ENCODE results near the gene ABHD5.

ABHD5 gene

GRCh38 chr3:43764471-43764870 is 73.7 kb downstream of the ABHD5 start:
- Histone ChIP-seq H3K4me3 (ENCODE audit: low read length) (no peak overlapping the region), H3K9me2 (replicated peaks; ENCODE audit: insufficient read depth, low read length) (no peaks in the 10 kb centered on the region), H3K4me2 (ENCODE audit: low read depth, low read length) (no peak overlapping the region), H3K9me3 (replicated peaks; ENCODE audit: insufficient read depth, low read length) (no peaks in the 10 kb centered on the region), H2AFZ (ENCODE audit: low read length) (no peak overlapping the region), H3F3A (ENCODE audit: insufficient read depth, low read length) (no peaks in the 10 kb centered on the region), H3K79me2 (ENCODE audit: low read length) (no peaks in the 10 kb centered on the region), H3K27me3 (replicated peaks; ENCODE audit: insufficient read depth, low read length) (no peaks in the 10 kb centered on the region), H3K36me3 (replicated peaks; ENCODE audit: insufficient read depth, low read length) (no peaks in the 10 kb centered on the region), H3K4me1 (ENCODE audit: low read length) (no peaks in the 10 kb centered on the region), H4K20me1 (ENCODE audit: insufficient read depth, low read length) (no peaks in the 10 kb centered on the region), H3K27ac (ENCODE audit: low read length) (no peak overlapping the region), H3K9ac (ENCODE audit: low read length) (no peak overlapping the region)
- DNase-seq, result no peak
- TF ChIP-seq EZH2phosphoT487 (IDR thresholded peaks at IDR 0.05; ENCODE audit: low read length) (no peak), EZH2 (optimal IDR thresholded peaks at IDR 0.05; ENCODE audit: low read depth, low read length) (no peak)
- TF ChIP-seq, protein P1, sequence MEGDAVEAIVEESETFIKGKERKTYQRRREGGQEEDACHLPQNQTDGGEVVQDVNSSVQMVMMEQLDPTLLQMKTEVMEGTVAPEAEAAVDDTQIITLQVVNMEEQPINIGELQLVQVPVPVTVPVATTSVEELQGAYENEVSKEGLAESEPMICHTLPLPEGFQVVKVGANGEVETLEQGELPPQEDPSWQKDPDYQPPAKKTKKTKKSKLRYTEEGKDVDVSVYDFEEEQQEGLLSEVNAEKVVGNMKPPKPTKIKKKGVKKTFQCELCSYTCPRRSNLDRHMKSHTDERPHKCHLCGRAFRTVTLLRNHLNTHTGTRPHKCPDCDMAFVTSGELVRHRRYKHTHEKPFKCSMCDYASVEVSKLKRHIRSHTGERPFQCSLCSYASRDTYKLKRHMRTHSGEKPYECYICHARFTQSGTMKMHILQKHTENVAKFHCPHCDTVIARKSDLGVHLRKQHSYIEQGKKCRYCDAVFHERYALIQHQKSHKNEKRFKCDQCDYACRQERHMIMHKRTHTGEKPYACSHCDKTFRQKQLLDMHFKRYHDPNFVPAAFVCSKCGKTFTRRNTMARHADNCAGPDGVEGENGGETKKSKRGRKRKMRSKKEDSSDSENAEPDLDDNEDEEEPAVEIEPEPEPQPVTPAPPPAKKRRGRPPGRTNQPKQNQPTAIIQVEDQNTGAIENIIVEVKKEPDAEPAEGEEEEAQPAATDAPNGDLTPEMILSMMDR (IDR thresholded peaks at IDR 0.05; ENCODE audit: low read length), result no peak

GRCh38 chr3:43765521-43765971 is 74.8 kb downstream of the ABHD5 start:
- H3K4me3 ChIP-seq (ENCODE audit: low read length), result no peak overlapping the region
- no peaks in the 10 kb centered on the region for H4K20me1 ChIP-seq (ENCODE audit: insufficient read depth, low read length)
- H3F3A ChIP-seq (ENCODE audit: insufficient read depth, low read length), result no peaks in the 10 kb centered on the region
- H3K27me3 ChIP-seq (replicated peaks; ENCODE audit: insufficient read depth, low read length), result no peaks in the 10 kb centered on the region
- no peak for DNase-seq
- H3K36me3 ChIP-seq (replicated peaks; ENCODE audit: insufficient read depth, low read length), result no peaks in the 10 kb centered on the region
- H3K27ac ChIP-seq (ENCODE audit: low read length), result no peak overlapping the region
- H3K9ac ChIP-seq (ENCODE audit: low read length), result no peak overlapping the region
- H3K9me3 ChIP-seq (replicated peaks; ENCODE audit: insufficient read depth, low read length), result no peaks in the 10 kb centered on the region
- H3K4me2 ChIP-seq (ENCODE audit: low read depth, low read length), result no peak overlapping the region
- no peaks in the 10 kb centered on the region for H3K9me2 ChIP-seq (replicated peaks; ENCODE audit: insufficient read depth, low read length)
- TF ChIP-seq EZH2 (optimal IDR thresholded peaks at IDR 0.05; ENCODE audit: low read depth, low read length) (no peak), EZH2phosphoT487 (IDR thresholded peaks at IDR 0.05; ENCODE audit: low read length) (no peak)
- TF ChIP-seq, protein P1 (IDR thresholded peaks at IDR 0.05; ENCODE audit: low read length), result no peak
- no peaks in the 10 kb centered on the region for H3K4me1 ChIP-seq (ENCODE audit: low read length)
- H3K79me2 ChIP-seq (ENCODE audit: low read length), result no peaks in the 10 kb centered on the region
- H2AFZ ChIP-seq (ENCODE audit: low read length), result no peak overlapping the region

DNA sequence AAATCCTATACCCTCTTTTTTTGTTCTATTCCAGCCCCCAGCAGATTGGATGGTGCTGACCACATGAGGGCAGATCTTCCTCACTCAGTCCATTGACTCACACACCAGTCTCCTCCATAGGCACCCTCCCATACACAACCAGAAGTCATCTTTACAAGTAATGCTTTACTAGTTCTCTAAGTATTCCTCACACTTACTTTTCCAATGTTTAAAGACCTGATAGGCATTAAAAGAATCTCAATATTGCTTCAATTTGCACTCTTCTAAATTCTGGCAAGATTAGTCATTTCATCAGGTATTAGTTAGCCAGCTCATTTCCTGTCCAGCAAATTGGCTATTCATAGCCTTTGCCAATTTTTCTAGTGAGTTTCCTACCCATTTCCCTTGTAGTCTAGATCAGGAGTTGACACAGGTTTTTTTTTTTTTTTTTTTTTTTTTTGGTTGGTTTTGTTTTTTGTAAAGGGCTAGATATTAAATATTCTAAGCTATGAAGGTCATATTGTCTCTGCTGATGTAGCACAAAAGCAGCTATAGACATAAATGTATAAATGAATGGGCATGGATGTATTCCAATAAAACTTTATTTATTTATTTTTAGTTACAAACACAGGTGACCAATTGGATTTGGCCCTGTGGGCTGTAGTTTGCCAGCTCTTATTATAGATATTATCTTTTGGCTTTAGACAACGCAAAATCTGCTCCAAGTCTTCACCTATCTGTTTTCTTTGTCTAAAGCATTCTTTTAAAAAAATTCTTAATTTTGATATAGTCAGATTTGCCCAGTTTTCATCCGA is 76.1 kb downstream of the ABHD5 start:
- DNase-seq, result no peak
- H3K4me2 ChIP-seq (ENCODE audit: low read depth, low read length), result no peak overlapping the region
- no peak overlapping the region for H3K9ac ChIP-seq (ENCODE audit: low read length)
- no peaks in the 10 kb centered on the region for H4K20me1 ChIP-seq (ENCODE audit: insufficient read depth, low read length)
- H3K4me1 ChIP-seq (ENCODE audit: low read length), result no peaks in the 10 kb centered on the region
- TF ChIP-seq EZH2 (optimal IDR thresholded peaks at IDR 0.05; ENCODE audit: low read depth, low read length), result no peak
- no peak for TF ChIP-seq EZH2phosphoT487 (IDR thresholded peaks at IDR 0.05; ENCODE audit: low read length)
- TF ChIP-seq, protein P1 (IDR thresholded peaks at IDR 0.05; ENCODE audit: low read length), result no peak
- H3K79me2 ChIP-seq (ENCODE audit: low read length), result no peaks in the 10 kb centered on the region
- H3K4me3 ChIP-seq (ENCODE audit: low read length), result no peak overlapping the region
- H3K9me3 ChIP-seq (replicated peaks; ENCODE audit: insufficient read depth, low read length), result no peaks in the 10 kb centered on the region
- H3K27me3 ChIP-seq (replicated peaks; ENCODE audit: insufficient read depth, low read length), result no peaks in the 10 kb centered on the region
- H2AFZ ChIP-seq (ENCODE audit: low read length), result no peak overlapping the region
- H3K9me2 ChIP-seq (replicated peaks; ENCODE audit: insufficient read depth, low read length), result no peaks in the 10 kb centered on the region
- no peak overlapping the region for H3K27ac ChIP-seq (ENCODE audit: low read length)
- H3F3A ChIP-seq (ENCODE audit: insufficient read depth, low read length), result no peaks in the 10 kb centered on the region
- no peaks in the 10 kb centered on the region for H3K36me3 ChIP-seq (replicated peaks; ENCODE audit: insufficient read depth, low read length)

All from MM.1S (cell line).